ENCODE data around the gene RBM15.

RBM15 gene

GRCh38 chr1:110356379-110356778, 17.2 kb downstream of the RBM15 start:
- no peak for FAIRE-seq

GRCh38 chr1:110360431-110360830, 21.3 kb downstream of the RBM15 start:
- no peak for FAIRE-seq

- no peak for FAIRE-seq
Measured at GRCh38 chr1:110361856-110362255, 22.7 kb downstream of the RBM15 start.

GRCh38 chr1:110364221-110364620, 25.0 kb downstream of the RBM15 start:
- no peak for FAIRE-seq

- no peak for FAIRE-seq
Measured at GRCh38 chr1:110370827-110371226, 31.6 kb downstream of the RBM15 start.

- no peak for FAIRE-seq
Measured at GRCh38 chr1:110375490-110375889, 36.3 kb downstream of the RBM15 start.

GRCh38 chr1:110380672-110381283, 41.6 kb downstream of the RBM15 start:
- no peak for FAIRE-seq

- FAIRE-seq, result no peak
Measured at GRCh38 chr1:110383251-110383990, 44.2 kb downstream of the RBM15 start.

GRCh38 chr1:110384581-110385321, 45.6 kb downstream of the RBM15 start:
- no peak for FAIRE-seq

- no peak for FAIRE-seq
Measured at GRCh38 chr1:110385369-110385768, 46.2 kb downstream of the RBM15 start.

- no peak for FAIRE-seq
Measured at GRCh38 chr1:110387048-110387754, 48.0 kb downstream of the RBM15 start.

- FAIRE-seq, result peak; percentile 79
Measured at GRCh38 chr1:110390096-110390495, 50.9 kb downstream of the RBM15 start.

- FAIRE-seq, result peak; percentile 98
Measured at GRCh38 chr1:110390692-110391245, 51.6 kb downstream of the RBM15 start, which contains the start of gene SLC16A4. Gene SLC16A4, minus strand, starts transcription at chr1:110391026. Its CDS starts 1,703 bp downstream, at chr1:110389323.

GRCh38 chr1:110393286-110393685, 54.1 kb downstream of the RBM15 start:
- FAIRE-seq, result no peak

- no peak for FAIRE-seq
Measured at GRCh38 chr1:110393691-110394492, 54.7 kb downstream of the RBM15 start.

GRCh38 chr1:110394493-110394820, 55.3 kb downstream of the RBM15 start:
- FAIRE-seq, result no peak

Data from A204.1 (cell line).